Liver (tissue), 3 donors: Measurements from ENCODE around the gene QARS1.

ENCODE experiments used
- FOXA1 ChIP-seq: IDR thresholded peaks from 2 replicates; pipeline ENCODE4 v1.6.1; 2016; ENCODE audit warnings: antibody characterized with exemption
- GABPA ChIP-seq, 2 donors: IDR thresholded peaks in 1 of 2; conservative IDR thresholded peaks in 1 of 2; 2 replicates each; pipeline ENCODE4 v1.6.1; 2016; ENCODE audit warnings: antibody characterized with exemption in 2 of 2, mild to moderate bottlenecking in 1 of 2, moderate library complexity in 1 of 2
- HNF4A ChIP-seq, 2 donors: conservative IDR thresholded peaks; 2 replicates each; pipeline ENCODE4 v1.6.1; 2016; ENCODE audit warnings: antibody characterized with exemption in 2 of 2, mild to moderate bottlenecking in 2 of 2
- HNF4G ChIP-seq: IDR thresholded peaks from 2 replicates; pipeline ENCODE4 v1.6.1; 2016; ENCODE audit warnings: antibody characterized with exemption
- RAD21 ChIP-seq, 2 donors: IDR thresholded peaks; 2 replicates each; pipeline ENCODE4 v1.6.1; 2016; ENCODE audit warnings: antibody characterized with exemption in 2 of 2, mild to moderate bottlenecking in 2 of 2
- REST ChIP-seq: IDR thresholded peaks from 2 replicates; pipeline ENCODE4 v1.6.1; 2016; ENCODE audit warnings: antibody characterized with exemption, mild to moderate bottlenecking
- RXRA ChIP-seq, 2 donors: IDR thresholded peaks; 2 replicates each; pipeline ENCODE4 v1.6.1; 2017 to 2018; ENCODE audit warnings: antibody characterized with exemption in 2 of 2, mild to moderate bottlenecking in 1 of 2
- TAF1 ChIP-seq: conservative IDR thresholded peaks from 2 replicates; pipeline ENCODE4 v1.6.1; 2016; ENCODE audit warnings: antibody characterized with exemption, mild to moderate bottlenecking
- YY1 ChIP-seq: IDR thresholded peaks from 2 replicates; pipeline ENCODE4 v1.6.1; 2016; ENCODE audit warnings: antibody characterized with exemption, mild to moderate bottlenecking
- TF ChIP-seq, protein P1 (sequence below): fragments of 150-350 bp; IDR thresholded peaks from 2 replicates; pipeline ENCODE4 v1.5.1; 2017; ENCODE audit warnings: improper control_type of control experiment, low read depth, low read length; ENCODE audit not compliant: missing input control
- TF ChIP-seq, protein P2 (sequence below): IDR thresholded peaks from 2 replicates; pipeline ENCODE4 v1.6.1; 2016; ENCODE audit warnings: antibody characterized with exemption
- TF ChIP-seq, protein P3 (sequence below): IDR thresholded peaks from 2 replicates; pipeline ENCODE4 v1.6.1; 2016; ENCODE audit warnings: antibody characterized with exemption
- donor health status: healthy.
- donor health status: healthy.

DNA sequence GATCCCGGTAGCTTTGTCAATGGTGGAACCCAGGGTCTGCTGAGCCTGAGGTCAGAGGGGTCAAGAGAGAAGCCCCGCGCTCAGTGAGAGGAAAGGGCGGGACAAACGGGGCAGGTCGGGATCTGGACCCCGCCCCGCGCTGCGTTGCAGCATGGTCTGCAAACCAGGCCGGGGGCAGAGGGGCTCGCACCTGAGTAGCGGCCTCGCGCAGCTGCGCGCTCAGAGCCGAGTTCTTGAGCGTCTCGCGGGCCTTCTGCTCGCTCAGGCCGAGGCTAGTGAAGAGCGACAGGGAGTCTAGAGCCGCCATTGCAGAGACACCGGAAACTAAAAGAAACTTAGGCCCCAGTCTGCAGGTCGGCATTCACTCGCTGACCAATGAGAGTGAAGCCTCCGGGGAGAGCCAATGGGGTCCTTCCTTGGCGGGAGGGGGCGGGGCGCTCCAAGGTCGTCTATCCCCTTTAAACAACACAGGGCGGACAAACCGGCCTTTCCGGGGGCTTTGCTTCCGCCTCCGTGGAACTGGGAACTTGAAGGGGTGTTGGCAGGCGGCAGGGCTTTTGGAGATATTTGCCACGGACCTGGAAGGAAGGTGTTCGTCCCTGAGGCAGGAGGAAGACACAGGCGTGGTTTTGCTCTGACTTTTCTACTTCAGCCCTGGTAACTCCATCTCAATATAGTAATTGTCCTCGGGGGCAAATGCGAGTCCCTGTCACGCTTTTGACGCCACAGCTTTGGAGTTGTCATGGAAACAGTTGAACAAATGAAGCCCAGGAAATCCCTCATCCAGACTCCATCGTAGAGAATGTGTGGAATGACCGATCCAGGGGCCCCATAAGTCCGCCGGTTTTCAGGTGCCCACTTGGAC is at the start of gene QARS1:
- TF ChIP-seq, protein P1, sequence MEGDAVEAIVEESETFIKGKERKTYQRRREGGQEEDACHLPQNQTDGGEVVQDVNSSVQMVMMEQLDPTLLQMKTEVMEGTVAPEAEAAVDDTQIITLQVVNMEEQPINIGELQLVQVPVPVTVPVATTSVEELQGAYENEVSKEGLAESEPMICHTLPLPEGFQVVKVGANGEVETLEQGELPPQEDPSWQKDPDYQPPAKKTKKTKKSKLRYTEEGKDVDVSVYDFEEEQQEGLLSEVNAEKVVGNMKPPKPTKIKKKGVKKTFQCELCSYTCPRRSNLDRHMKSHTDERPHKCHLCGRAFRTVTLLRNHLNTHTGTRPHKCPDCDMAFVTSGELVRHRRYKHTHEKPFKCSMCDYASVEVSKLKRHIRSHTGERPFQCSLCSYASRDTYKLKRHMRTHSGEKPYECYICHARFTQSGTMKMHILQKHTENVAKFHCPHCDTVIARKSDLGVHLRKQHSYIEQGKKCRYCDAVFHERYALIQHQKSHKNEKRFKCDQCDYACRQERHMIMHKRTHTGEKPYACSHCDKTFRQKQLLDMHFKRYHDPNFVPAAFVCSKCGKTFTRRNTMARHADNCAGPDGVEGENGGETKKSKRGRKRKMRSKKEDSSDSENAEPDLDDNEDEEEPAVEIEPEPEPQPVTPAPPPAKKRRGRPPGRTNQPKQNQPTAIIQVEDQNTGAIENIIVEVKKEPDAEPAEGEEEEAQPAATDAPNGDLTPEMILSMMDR: no peak
- no peak for TF ChIP-seq RXRA (IDR thresholded peaks at IDR 0.05)
- TF ChIP-seq TAF1: peak; percentile 88
- TF ChIP-seq RAD21 (IDR thresholded peaks at IDR 0.05): no peak
- peak; percentile 55 to 91 for TF ChIP-seq GABPA (IDR thresholded peaks at IDR 0.05 in 1 of 2, conservative IDR thresholded peaks at IDR 0.05 in 1 of 2)
- TF ChIP-seq HNF4G: no peak
- peak; percentile 97 for TF ChIP-seq YY1
- TF ChIP-seq, protein P2, sequence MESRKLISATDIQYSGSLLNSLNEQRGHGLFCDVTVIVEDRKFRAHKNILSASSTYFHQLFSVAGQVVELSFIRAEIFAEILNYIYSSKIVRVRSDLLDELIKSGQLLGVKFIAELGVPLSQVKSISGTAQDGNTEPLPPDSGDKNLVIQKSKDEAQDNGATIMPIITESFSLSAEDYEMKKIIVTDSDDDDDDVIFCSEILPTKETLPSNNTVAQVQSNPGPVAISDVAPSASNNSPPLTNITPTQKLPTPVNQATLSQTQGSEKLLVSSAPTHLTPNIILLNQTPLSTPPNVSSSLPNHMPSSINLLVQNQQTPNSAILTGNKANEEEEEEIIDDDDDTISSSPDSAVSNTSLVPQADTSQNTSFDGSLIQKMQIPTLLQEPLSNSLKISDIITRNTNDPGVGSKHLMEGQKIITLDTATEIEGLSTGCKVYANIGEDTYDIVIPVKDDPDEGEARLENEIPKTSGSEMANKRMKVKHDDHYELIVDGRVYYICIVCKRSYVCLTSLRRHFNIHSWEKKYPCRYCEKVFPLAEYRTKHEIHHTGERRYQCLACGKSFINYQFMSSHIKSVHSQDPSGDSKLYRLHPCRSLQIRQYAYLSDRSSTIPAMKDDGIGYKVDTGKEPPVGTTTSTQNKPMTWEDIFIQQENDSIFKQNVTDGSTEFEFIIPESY: no peak
- TF ChIP-seq, protein P3, sequence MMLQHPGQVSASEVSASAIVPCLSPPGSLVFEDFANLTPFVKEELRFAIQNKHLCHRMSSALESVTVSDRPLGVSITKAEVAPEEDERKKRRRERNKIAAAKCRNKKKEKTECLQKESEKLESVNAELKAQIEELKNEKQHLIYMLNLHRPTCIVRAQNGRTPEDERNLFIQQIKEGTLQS: no peak
- peak in 1 of 2 donors; percentile 49 for TF ChIP-seq HNF4A (conservative IDR thresholded peaks at IDR 0.05)
- TF ChIP-seq REST: peak; percentile 49
- no peak for TF ChIP-seq FOXA1
